Effector memory CD4-positive, alpha-beta T cell (primary cell): Measurements from ENCODE around the gene SEMA4D.

ENCODE experiments used
- DNase-seq, 3 donors: peaks; one replicate each; pipeline ENCODE4 v3.0.0-alpha.2; 2020
- H3K27ac ChIP-seq: 2 replicates; pipeline ENCODE4 v1.7.0; 2013; ENCODE audit warnings: mild to moderate bottlenecking, low read length, moderate library complexity; ENCODE audit not compliant: insufficient read depth, poor library complexity, severe bottlenecking
- H3K27me3 ChIP-seq: replicated peaks from 2 replicates; pipeline ENCODE4 v1.7.0; 2013; ENCODE audit warnings: mild to moderate bottlenecking, low read length; ENCODE audit not compliant: insufficient read depth, control insufficient read depth, poor library complexity, severe bottlenecking
- H3K36me3 ChIP-seq: 2 replicates; pipeline ENCODE4 v1.7.0; 2013; ENCODE audit warnings: mild to moderate bottlenecking, low read length, moderate library complexity; ENCODE audit not compliant: control insufficient read depth, insufficient read depth
- H3K4me1 ChIP-seq: 2 replicates; pipeline ENCODE4 v1.7.0; 2013; ENCODE audit warnings: low read length, mild to moderate bottlenecking; ENCODE audit not compliant: control insufficient read depth, insufficient read depth, poor library complexity, severe bottlenecking
- H3K4me3 ChIP-seq: 2 replicates; pipeline ENCODE4 v1.7.0; 2013; ENCODE audit warnings: low read length, low read depth, mild to moderate bottlenecking; ENCODE audit not compliant: insufficient read depth, poor library complexity, severe bottlenecking
- H3K9me3 ChIP-seq: 2 replicates; pipeline ENCODE4 v1.7.0; 2013; ENCODE audit warnings: mild to moderate bottlenecking, low read length, moderate library complexity; ENCODE audit not compliant: control insufficient read depth

The SEMA4D gene

GRCh38 chr9:89505048-89505447, 7.1 kb upstream of the SEMA4D start:
- no peaks in the 10 kb centered on the region for H3K9me3 ChIP-seq
- peaks cover 44% of the 10 kb centered on the region for H3K4me1 ChIP-seq
- DNase-seq = no peak

GRCh38 chr9:89502671-89503070, 4.8 kb upstream of the SEMA4D start:
- DNase-seq = no peak
- peaks cover 56% of the 10 kb centered on the region for H3K4me1 ChIP-seq
- no peaks in the 10 kb centered on the region for H3K36me3 ChIP-seq
- peak overlapping the region; percentile 48 for H3K27ac ChIP-seq
- no peak overlapping the region for H3K4me3 ChIP-seq
- no peaks in the 10 kb centered on the region for H3K9me3 ChIP-seq
- H3K27me3 ChIP-seq = no peaks in the 10 kb centered on the region

More at GRCh38 chr9:89505048-89505447, 7.1 kb upstream of the SEMA4D start:
- Histone ChIP-seq H3K27me3 (no peaks in the 10 kb centered on the region), H3K4me3 (no peak overlapping the region), H3K27ac (no peak overlapping the region), H3K36me3 (no peaks in the 10 kb centered on the region)

- Histone ChIP-seq H3K4me1 (peaks cover 50% of the 10 kb centered on the region), H3K27me3 (no peaks in the 10 kb centered on the region), H3K36me3 (no peaks in the 10 kb centered on the region), H3K9me3 (no peaks in the 10 kb centered on the region), H3K27ac (peak overlapping the region; percentile 48), H3K4me3 (no peak overlapping the region)
- DNase-seq = peak; percentile 24 to 70 (median 56)
Observed at GRCh38 chr9:89502038-89502601, 4.2 kb upstream of the SEMA4D start.

GRCh38 chr9:89501311-89501898, 3.5 kb upstream of the SEMA4D start:
- Histone ChIP-seq H3K4me1 (peaks cover 49% of the 10 kb centered on the region), H3K9me3 (no peaks in the 10 kb centered on the region), H3K4me3 (no peak overlapping the region), H3K27ac (peak overlapping the region; percentile 48), H3K36me3 (no peaks in the 10 kb centered on the region), H3K27me3 (no peaks in the 10 kb centered on the region)
- no peak for DNase-seq

GRCh38 chr9:89500008-89500407, 2.1 kb upstream of the SEMA4D start:
- no peak for DNase-seq
- Histone ChIP-seq H3K27me3 (no peaks in the 10 kb centered on the region), H3K27ac (no peak overlapping the region), H3K4me3 (no peak overlapping the region), H3K4me1 (peaks cover 55% of the 10 kb centered on the region), H3K9me3 (no peaks in the 10 kb centered on the region), H3K36me3 (no peaks in the 10 kb centered on the region)

GRCh38 chr9:89498852-89499480, 1.1 kb upstream of the SEMA4D start:
- no peaks in the 10 kb centered on the region for H3K9me3 ChIP-seq
- H3K4me1 ChIP-seq = peaks cover 65% of the 10 kb centered on the region
- no peaks in the 10 kb centered on the region for H3K36me3 ChIP-seq
- H3K27me3 ChIP-seq = no peaks in the 10 kb centered on the region
- peak in 2 of 3 donors; percentile 50 to 54 for DNase-seq
- peak overlapping the region; percentile 20 for H3K4me3 ChIP-seq
- H3K27ac ChIP-seq = peak overlapping the region; percentile 74

GRCh38 chr9:89497257-89497963, 503 bp downstream of the SEMA4D start:
- H3K4me3 ChIP-seq = peak overlapping the region; percentile 58
- DNase-seq = no peak
- H3K4me1 ChIP-seq = peaks cover 70% of the 10 kb centered on the region

GRCh38 chr9:89496645-89497256, 1.2 kb downstream of the SEMA4D start:
- Histone ChIP-seq H3K36me3 (no peaks in the 10 kb centered on the region), H3K9me3 (no peaks in the 10 kb centered on the region), H3K4me1 (peaks cover 70% of the 10 kb centered on the region), H3K4me3 (peak overlapping the region; percentile 58), H3K27me3 (no peaks in the 10 kb centered on the region), H3K27ac (peak overlapping the region; percentile 62)
- DNase-seq = no peak

More at GRCh38 chr9:89497257-89497963, 503 bp downstream of the SEMA4D start:
- no peaks in the 10 kb centered on the region for H3K36me3 ChIP-seq
- peak overlapping the region; percentile 62 for H3K27ac ChIP-seq
- no peaks in the 10 kb centered on the region for H3K27me3 ChIP-seq
- no peaks in the 10 kb centered on the region for H3K9me3 ChIP-seq

GRCh38 chr9:89495824-89496560, 1.9 kb downstream of the SEMA4D start:
- Histone ChIP-seq H3K27ac (peak overlapping the region; percentile 62), H3K27me3 (no peaks in the 10 kb centered on the region), H3K4me1 (peaks cover 70% of the 10 kb centered on the region), H3K9me3 (no peaks in the 10 kb centered on the region), H3K4me3 (peak overlapping the region; percentile 58), H3K36me3 (no peaks in the 10 kb centered on the region)
- DNase-seq = no peak
